Activated CD4-positive, alpha-beta T cell treated with anti-CD3 and anti-CD28 coated beads, Interleukin-2, amount 50 U/mL, for 1 hour (primary cell): Measurements from ENCODE around the gene PTGER3.

Experiments used
- DNase-seq: peaks from one replicate; pipeline ENCODE4 v3.0.0-alpha.2; 2020

Gene PTGER3

GRCh38 chr1:71049951-71050598, 2.5 kb upstream of the PTGER3 start:
- DNase-seq = no peak

GRCh38 chr1:71046891-71047634, 553 bp downstream of the PTGER3 start:
- no peak for DNase-seq

DNA sequence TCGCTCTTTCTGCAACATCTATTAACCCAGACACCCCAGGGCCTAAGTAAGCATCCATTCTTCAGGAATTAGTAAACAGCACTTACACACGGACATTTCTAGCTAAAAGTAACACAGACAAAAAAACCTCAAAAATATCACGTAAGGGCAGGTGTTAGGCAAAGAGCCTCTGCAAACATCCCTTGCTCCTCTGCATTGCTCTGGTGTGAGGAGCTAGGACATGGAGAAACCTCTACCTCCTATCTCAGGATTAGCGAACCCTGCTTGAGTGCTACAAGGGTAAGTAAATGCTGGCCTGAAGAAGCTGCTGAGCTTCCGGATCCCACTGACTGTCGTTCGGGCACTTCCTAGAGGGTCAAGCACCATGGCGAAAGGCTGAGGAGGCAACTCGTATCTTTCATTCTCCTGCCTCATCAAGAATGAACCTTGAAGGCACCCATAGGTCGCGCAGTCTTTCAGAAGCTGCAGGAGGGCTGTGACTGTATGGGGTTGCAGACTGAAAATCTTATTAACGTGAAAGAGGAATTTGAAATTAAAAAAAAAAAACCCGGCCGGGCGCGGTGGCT, 2.1 kb downstream of the PTGER3 start:
- DNase-seq = no peak

DNA sequence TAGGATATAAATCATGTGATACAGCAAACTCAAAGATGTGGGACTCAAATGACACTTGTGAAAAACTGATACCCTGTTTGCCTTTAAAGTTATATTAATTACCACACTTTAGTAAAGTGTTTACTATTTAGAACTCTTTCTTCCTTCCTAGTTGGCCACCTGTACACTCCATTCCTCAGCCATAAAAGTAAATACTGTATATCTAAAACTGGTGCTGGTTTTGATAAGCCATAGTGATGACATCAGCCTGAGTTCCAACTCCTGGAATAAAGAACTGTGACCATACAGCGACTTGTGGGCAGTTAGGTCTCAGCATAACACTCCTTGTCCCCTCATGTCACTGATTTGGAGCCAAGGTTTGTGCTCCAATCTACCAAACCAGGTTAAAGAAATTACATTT, 2.8 kb downstream of the PTGER3 start:
- no peak for DNase-seq

DNA sequence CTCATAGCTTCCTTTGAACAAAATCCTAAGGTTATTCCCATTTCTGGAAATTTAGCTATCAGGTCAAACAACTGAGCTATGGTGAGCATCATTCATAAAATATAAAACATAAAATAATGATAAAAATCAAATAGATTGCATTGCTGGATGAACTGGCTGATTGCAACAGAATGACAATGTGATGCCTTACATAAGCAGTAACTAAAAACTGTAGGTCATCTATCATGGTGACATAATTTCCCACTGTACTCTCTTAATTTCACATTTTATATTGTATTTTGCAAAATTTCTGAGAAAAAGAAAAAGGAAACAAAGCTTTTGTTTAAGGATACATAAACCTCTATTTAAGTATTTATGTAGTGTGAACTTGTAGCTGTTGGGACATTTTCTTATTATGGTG, 4.6 kb downstream of the PTGER3 start:
- no peak for DNase-seq

- DNase-seq = no peak
Observed at GRCh38 chr1:71041806-71042205, 5.8 kb downstream of the PTGER3 start.

GRCh38 chr1:71039661-71040262, 7.9 kb downstream of the PTGER3 start:
- DNase-seq = no peak

DNA sequence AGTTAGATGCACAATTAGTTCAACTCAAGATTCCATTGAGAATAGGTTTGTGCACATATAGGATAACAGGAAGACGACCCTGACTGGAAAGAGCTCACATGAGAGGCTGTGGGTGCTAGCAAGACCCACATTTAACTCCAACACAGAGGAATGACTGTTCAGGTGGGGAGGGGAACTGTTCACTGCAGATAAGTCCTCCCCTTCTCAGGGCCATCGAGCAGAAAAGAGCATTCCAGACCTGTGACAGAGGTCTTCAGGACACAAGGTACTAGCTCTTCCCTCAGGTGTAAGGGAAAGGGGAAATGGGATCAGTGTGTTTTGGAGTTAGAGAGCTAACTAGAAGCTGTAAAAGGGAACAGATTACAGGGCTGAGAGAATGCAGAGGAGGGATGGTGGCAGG, 8.7 kb downstream of the PTGER3 start:
- DNase-seq = no peak

DNA sequence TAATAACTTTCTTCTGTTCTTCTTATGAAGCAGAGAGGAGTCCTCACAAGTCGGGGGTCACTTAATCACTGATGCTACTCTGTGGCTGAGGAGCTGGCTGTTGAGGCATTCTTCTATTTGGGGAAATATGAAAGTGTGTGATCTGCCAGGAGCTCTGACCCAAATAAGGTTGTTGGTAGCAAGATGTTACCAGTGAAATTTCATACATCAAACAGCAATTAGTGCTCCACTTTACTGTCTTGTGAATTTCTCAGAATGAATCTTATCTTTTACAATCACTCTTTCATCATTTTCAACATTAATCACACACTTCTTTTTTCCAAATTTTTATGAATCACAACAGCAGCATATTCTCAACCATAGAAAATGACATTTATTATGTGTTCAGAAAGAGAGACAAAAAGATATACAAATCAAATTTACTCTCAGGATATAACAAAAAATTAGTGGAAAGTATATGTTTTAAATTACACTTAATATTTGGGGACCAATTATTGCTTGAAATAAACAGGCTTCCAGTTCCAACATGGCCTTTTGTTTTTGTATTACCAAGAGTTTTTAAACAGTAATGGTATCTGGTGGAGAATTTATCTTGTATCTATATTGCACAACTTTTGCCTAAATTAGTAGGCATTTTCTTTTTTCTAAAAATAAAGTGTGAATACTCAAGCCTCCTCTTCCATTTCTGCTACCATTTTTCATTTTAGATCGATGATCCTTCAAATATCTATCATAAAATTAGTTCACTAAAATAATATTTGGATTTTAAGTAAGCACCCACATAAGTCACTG, 9.6 kb downstream of the PTGER3 start:
- DNase-seq = no peak

DNA sequence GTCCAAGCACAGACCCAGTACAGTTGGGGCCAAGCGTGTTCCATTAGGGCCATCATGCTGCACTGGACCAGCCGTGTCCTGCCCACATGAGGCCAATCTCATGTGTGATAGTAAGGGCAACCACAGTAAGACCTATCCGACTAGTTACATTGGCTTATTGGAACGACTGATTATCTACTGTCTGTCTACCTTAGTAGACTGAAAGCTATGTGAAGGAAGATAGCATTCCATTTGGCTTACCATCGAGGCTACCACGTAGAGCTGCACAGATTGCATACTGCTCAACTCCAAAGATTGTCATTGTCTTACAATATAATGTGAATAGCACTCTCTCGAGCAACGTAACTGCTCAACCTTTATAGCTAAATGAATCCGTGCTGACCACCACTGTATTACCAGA, 10.6 kb downstream of the PTGER3 start:
- DNase-seq = no peak

DNA sequence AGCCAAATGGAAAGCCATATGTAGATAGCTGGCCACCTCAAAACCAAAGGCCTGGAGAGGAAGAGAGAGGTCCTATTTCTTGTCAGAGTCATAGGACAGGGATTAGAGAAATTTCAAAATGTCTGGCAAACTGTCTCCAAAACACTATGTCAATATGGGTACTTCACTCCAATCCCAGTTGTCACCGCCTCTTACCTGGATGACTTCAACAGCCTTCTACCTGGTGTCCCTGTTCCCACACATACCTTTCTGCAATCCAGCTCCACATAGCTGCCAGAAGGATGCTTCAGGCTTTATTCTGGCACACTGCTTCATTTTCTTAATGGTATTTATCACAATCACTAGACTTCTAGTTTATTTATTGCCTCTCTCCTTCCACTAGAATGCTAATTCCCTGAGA, 14.5 kb downstream of the PTGER3 start:
- no peak for DNase-seq

DNA sequence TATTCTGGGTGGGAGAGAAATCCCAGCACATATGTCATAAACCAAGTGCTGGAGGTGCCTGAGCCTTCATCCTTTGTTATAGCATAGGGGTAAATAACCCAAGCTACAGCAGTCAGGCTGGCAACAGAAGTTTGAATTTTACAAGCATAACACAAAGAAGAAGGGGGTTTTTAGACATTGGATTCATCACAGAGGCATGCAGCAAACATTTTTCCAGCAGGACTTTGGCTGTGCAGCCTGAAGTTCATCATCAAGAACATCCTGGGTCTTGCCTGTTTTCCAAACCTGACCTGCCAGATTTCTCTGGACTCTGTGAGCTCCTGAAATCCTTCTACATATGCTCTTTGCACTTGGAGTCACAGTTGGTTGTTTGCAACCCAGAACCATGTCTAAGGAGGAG, 16.2 kb downstream of the PTGER3 start:
- DNase-seq = no peak

DNA sequence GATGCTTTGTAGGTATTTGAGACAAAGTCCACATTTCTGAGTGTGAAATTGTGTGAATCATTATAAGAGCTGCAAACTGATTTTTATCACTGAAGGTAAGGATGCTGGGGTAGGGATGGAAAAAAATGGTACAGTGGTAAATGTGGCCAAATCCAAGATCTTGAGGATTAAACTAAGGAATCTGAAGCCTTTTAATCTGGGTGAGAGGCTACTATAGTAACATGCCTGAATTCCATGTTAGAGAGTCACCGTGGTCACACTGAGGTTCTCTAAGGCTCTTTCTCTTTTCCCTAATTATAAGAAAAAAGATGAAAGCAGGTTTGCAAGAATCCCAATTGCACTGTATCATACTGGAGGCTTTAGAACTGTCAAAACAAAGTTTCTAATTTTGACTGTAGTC, 17.6 kb downstream of the PTGER3 start:
- DNase-seq = no peak

DNA sequence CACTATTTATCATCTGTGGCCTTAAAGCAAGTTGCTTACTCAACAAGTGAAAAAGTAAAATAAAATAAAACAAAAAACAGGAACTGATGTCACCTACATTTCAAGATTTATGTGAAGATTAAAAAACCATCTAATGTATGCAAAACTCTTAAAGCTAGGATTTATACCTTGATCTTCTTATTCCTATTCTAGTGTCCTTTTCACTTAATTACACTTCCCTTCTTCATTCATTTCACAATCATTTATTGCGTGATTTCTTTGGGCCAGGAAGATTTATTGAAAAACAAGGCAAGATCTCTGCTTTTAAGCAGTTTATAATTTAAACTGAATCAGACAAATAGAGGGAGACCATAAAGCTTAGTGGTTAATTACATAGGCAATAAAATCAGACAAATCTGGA, 18.6 kb downstream of the PTGER3 start:
- DNase-seq = no peak

DNA sequence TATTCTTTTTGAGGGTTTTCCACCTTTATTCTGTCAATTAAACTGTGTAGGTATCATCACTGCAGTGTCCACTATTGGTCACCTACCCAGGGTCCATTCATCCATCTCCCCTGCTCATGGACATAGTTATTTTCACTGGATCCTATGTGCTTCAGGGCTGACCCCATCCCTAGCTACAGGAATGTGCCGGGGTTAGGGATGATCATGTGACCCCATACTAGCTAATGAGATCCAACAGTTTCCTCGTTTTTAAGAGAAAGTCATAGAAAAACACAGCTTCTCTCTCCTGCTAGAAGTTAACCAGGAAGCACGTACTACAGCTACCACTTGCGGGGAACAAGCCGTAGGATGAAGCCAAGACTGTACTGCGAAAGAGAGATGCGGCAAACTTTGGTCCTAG, 19.6 kb downstream of the PTGER3 start:
- DNase-seq = no peak

GRCh38 chr1:71026093-71026492, 21.5 kb downstream of the PTGER3 start:
- DNase-seq = no peak

DNA sequence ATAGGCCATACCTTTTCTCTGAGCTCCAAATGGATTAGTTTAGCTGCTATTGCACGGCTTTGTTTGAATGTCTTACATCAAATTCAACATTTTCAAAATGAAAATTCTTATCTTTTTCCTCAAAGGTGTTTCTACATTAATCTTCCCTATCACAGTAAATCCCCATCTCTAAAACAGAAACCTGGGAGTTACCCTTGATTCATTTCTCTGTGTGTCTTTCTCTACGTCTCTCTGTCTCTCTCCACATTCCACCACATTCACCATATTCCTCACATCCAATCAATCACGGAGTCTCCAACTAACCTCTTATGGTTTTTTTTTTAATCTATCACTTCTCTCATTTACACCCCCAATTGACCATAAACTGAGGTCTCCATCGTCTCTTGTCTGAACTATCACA, 24.1 kb downstream of the PTGER3 start:
- no peak for DNase-seq

DNA sequence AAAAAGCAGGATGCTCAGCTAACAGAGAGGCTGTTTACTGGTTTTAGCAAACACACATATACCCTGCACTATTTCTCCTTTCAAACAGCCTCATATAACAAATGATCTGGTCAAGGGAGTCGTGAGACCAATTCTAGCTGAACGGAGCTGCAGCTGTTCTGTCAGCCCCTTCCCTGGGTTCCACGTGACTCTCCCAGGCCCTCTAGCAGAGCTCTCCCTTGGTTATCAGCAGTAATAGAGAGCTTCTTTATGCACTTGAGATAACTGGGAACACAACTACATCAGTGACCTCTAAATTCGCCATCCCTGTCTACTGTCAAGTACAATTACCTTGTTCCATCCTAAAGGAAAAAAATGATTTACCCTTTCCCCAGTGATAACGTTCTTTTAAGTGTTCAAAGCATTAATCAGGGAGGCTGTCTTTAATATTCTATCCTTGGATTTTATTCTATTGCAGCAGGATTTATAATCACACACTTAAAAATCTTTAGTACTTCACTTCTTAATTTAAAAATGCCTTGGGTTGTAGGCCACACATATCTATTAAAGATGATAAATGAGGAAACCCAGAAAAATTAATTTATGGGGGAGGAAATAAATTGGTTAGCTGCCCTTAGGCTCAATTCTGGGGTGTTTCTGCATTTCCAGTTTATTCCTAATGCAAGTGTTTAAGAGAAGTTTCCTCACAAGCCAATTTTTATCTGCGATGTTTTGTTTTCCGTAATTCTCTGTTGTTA, 28.2 kb downstream of the PTGER3 start:
- no peak for DNase-seq

DNA sequence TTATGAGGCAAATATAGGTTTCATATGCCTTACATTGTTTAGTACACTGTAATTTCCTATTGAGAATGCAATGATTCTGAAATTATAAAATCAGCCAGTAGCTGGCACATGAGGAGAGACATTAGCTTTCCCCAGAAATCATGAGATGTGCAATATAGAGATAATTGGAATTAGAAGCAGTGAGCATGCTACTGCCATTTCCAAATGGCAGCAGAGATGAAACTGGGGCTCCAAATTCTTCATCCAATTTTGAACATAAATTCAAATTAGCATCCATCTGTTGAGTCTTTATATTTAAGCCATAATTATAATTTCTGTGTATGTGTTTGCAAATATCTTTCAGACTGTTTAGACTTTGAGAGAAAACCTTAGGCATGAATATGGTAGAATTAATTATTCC, 28.8 kb downstream of the PTGER3 start:
- DNase-seq = no peak

DNA sequence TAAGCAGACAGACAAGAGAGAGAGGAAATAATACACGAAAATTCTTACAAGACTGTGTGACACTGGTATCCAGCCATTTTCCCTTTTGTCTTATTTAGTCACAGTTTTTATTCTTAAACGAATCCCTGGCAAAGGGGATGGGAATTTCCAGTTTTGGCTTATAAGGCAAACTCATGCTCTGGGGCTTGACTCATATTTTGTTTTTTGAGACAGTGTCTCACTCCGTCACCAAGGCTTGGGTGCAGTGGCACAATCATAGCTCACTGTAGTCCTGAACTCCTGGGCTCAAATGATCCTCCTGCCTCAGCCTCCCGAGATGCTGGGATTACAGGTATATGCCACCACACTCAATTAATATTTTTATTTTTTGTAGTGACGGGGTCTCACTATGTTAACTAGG, 31.9 kb downstream of the PTGER3 start:
- no peak for DNase-seq

DNA sequence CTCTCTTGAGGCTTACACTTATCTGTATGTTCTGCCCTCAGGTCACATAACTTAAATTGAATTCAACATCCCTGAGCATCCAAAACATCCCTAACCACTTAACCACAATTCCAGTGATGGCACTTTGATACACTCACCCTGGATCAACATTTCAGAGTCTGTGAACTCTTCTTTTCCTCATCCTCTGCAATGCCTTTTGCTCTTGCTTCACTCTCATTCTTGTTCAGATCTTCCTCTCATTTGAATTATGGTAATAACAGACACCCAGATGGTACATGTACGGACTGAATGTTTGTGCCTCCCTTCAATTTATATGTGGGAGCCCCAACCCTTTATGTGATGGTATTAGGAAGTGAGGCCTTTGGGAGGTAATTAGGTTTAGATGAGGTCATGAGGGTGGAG, 33.4 kb downstream of the PTGER3 start:
- no peak for DNase-seq

DNA sequence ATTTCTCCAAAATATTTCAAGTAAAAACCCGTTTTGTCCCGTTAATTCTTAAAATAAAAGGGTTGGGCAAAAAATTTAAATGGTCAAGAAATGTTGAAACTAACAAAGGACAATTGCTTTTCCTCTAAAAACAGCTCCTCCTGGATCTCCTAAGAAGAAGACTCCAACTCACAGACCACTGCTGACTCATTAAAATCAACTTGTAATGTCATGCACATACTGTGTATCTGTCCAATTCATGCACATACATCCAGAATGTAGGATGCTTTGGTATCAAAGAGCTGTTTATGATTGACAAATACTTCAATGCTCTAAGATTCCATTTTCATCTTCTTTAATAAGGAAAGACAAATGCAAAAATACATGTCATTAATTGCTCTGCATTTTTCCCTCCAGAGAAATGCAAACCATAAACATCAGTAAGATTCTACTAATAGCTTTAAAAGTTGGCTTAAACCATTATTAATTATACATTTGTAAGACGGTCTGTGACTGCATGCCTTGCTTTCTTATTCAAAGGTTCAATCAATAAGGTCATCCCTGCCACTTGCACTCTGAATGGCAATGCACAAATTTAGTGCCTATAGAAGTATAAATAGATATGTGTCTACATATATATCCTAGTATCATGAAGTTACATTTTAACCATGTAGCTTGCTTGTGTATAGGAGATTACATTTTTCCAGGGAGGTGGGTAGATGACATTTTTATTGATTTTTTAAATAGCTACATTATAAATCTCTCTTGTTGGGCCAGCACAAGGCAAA, 44.7 kb downstream of the PTGER3 start:
- no peak for DNase-seq
